Activated CD4-positive, alpha-beta T cell treated with anti-CD3 and anti-CD28 coated beads for 1 hour (primary cell): ENCODE data around the gene ABI1.

Source experiments
- DNase-seq: peaks from one replicate; pipeline ENCODE4 v3.0.0-alpha.2; 2020

Gene ABI1

GRCh38 chr10:26755443-26755903 lies 105.3 kb downstream of the ABI1 start:
- DNase-seq = no peak

GRCh38 chr10:26746061-26746460 lies 114.7 kb downstream of the ABI1 start:
- DNase-seq = no peak

GRCh38 chr10:26743841-26744240 lies 116.9 kb downstream of the ABI1 start:
- no peak for DNase-seq

GRCh38 chr10:26743091-26743490 lies 117.7 kb downstream of the ABI1 start:
- no peak for DNase-seq

- DNase-seq = no peak
These were observed 119.4 kb downstream of the ABI1 start for GRCh38 chr10:26741368-26741767.

GRCh38 chr10:26739071-26739631 lies 121.6 kb downstream of the ABI1 start:
- no peak for DNase-seq

GRCh38 chr10:26738301-26738911 lies 122.4 kb downstream of the ABI1 start:
- DNase-seq = no peak

- DNase-seq = no peak
These were observed 123.0 kb downstream of the ABI1 start for GRCh38 chr10:26737730-26738129.

- no peak for DNase-seq
These were observed 125.3 kb downstream of the ABI1 start for GRCh38 chr10:26735435-26735834.

- no peak for DNase-seq
These were observed 126.8 kb downstream of the ABI1 start for GRCh38 chr10:26733750-26734568.

- no peak for DNase-seq
These were observed 130.2 kb downstream of the ABI1 start for GRCh38 chr10:26730552-26730951.

GRCh38 chr10:26729395-26729794 lies 131.4 kb downstream of the ABI1 start:
- no peak for DNase-seq

GRCh38 chr10:26728957-26729356 lies 131.8 kb downstream of the ABI1 start:
- no peak for DNase-seq

- no peak for DNase-seq
These were observed 133.8 kb downstream of the ABI1 start for GRCh38 chr10:26727005-26727404.

GRCh38 chr10:26725837-26726727 lies 134.7 kb downstream of the ABI1 start:
- peak; percentile 26 for DNase-seq

- no peak for DNase-seq
These were observed 137.7 kb downstream of the ABI1 start for GRCh38 chr10:26723016-26723415.

GRCh38 chr10:26721561-26721960 lies 139.2 kb downstream of the ABI1 start:
- no peak for DNase-seq

- DNase-seq = no peak
These were observed 143.3 kb downstream of the ABI1 start for GRCh38 chr10:26717476-26717875.

GRCh38 chr10:26715137-26715487 lies 145.6 kb downstream of the ABI1 start:
- DNase-seq = no peak

GRCh38 chr10:26714415-26715136 lies 146.2 kb downstream of the ABI1 start:
- DNase-seq = no peak

- no peak for DNase-seq
These were observed 149.4 kb downstream of the ABI1 start for GRCh38 chr10:26711324-26711723.

GRCh38 chr10:26706936-26707335 lies 153.8 kb downstream of the ABI1 start:
- no peak for DNase-seq
